ENCODE measurements around the gene NYAP2. TPM values are rescaled to one million over a fixed set of nuclear protein-coding genes. Genes with fewer than 3 reads are reported as not detected.

NYAP2 gene
- total and polyA plus RNA-seq, 2 donors (not counting 1 experiment from before 2014, with no cell fraction given): not detected

DNA sequence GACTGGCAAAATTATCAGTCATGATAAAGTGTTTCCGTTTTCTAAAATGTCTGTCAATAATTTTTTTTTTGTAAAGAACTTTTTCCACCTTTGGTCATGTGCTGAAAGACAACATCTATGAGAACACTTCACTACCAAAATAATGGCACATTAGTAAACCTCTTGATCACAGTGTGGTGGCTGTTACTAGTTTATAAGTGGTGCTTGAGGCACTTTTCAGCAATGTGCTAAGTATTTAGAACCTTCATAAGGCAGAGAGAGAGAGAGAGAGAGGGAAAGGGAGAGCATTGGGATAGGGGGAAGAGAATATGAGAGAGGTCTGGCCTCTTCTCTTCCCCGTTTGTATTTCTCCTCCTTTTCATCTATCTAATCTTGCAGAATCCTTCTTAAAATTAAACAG, 1.1 kb upstream of the NYAP2 start:
- no peaks in the 10 kb centered on the region for H3K9me3 ChIP-seq (ENCODE audit: control insufficient read depth, insufficient read depth, low read depth, low read length)
- H3K27ac ChIP-seq (ENCODE audit: insufficient read depth, low read length): no peak overlapping the region
- H4K20me1 ChIP-seq (ENCODE audit: control insufficient read depth, extremely low read depth, insufficient read depth, low read length): no peaks in the 10 kb centered on the region
- H2AFZ ChIP-seq (ENCODE audit: low read length): no peak overlapping the region
- TF ChIP-seq, protein P1, sequence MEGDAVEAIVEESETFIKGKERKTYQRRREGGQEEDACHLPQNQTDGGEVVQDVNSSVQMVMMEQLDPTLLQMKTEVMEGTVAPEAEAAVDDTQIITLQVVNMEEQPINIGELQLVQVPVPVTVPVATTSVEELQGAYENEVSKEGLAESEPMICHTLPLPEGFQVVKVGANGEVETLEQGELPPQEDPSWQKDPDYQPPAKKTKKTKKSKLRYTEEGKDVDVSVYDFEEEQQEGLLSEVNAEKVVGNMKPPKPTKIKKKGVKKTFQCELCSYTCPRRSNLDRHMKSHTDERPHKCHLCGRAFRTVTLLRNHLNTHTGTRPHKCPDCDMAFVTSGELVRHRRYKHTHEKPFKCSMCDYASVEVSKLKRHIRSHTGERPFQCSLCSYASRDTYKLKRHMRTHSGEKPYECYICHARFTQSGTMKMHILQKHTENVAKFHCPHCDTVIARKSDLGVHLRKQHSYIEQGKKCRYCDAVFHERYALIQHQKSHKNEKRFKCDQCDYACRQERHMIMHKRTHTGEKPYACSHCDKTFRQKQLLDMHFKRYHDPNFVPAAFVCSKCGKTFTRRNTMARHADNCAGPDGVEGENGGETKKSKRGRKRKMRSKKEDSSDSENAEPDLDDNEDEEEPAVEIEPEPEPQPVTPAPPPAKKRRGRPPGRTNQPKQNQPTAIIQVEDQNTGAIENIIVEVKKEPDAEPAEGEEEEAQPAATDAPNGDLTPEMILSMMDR (conservative IDR thresholded peaks at IDR 0.05 in 1 of 2, IDR thresholded peaks at IDR 0.05 in 1 of 2; ENCODE audit: low read depth in 1 of 2, low read length in 2 of 2): no peak
- TF ChIP-seq EZH2 (IDR thresholded peaks at IDR 0.05; ENCODE audit: low read length, missing control alignments): no peak
- no peaks in the 10 kb centered on the region for H3K27me3 ChIP-seq (ENCODE audit: control insufficient read depth, insufficient read depth, low read length)
- no peak overlapping the region for H3K4me2 ChIP-seq (ENCODE audit: extremely low read depth, insufficient read depth, low read length)
- H3K9ac ChIP-seq (ENCODE audit: insufficient read depth, low read length): no peak overlapping the region
- H3K36me3 ChIP-seq (ENCODE audit: control insufficient read depth, insufficient read depth, low read length): no peaks in the 10 kb centered on the region
- no peaks in the 10 kb centered on the region for H3K4me1 ChIP-seq (ENCODE audit: control insufficient read depth, extremely low read depth, insufficient read depth, low read length)
- H3K4me3 ChIP-seq (replicated peaks in 1 of 4; ENCODE audit: control extremely low read depth in 1 of 4, insufficient read depth in 1 of 4, low read depth in 3 of 4, low read length in 4 of 4): no peak overlapping the region
- no peak for DNase-seq (ENCODE audit: low read depth in 2 of 2)
- H3K79me2 ChIP-seq (ENCODE audit: control insufficient read depth, insufficient read depth, low read length): no peaks in the 10 kb centered on the region

DNA sequence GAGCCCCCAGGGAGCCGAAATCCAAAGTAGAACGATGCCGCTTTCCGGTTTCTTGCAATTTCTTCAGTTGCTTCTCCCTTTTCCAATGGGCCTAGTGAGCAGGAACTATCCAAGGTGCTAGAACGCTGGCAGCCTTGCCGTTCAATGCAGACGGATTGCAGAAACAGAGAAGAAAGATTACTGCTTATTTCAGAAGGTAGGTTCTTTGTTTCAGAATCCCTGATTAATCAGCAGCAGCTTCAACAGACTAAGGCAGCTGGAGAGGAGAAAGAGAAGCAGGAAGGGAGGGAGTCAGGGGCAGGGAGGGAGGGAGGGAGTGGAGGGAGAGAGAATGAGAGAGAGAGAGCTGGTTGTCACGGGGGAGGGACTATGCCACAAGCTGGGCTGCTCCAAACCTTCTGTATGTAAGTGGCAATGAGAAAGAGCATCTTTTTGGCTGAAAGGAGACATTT, 576 bp downstream of the NYAP2 start:
- Histone ChIP-seq H3K4me3 (replicated peaks in 1 of 4; ENCODE audit: control extremely low read depth in 1 of 4, insufficient read depth in 1 of 4, low read depth in 3 of 4, low read length in 4 of 4) (no peak overlapping the region), H2AFZ (ENCODE audit: low read length) (no peak overlapping the region), H3K27me3 (ENCODE audit: control insufficient read depth, insufficient read depth, low read length) (no peaks in the 10 kb centered on the region), H3K9ac (ENCODE audit: insufficient read depth, low read length) (no peak overlapping the region), H3K4me1 (ENCODE audit: control insufficient read depth, extremely low read depth, insufficient read depth, low read length) (no peaks in the 10 kb centered on the region), H3K36me3 (ENCODE audit: control insufficient read depth, insufficient read depth, low read length) (no peaks in the 10 kb centered on the region), H3K9me3 (ENCODE audit: control insufficient read depth, insufficient read depth, low read depth, low read length) (no peaks in the 10 kb centered on the region), H3K27ac (ENCODE audit: insufficient read depth, low read length) (no peak overlapping the region), H3K79me2 (ENCODE audit: control insufficient read depth, insufficient read depth, low read length) (no peaks in the 10 kb centered on the region), H3K4me2 (ENCODE audit: extremely low read depth, insufficient read depth, low read length) (no peak overlapping the region), H4K20me1 (ENCODE audit: control insufficient read depth, extremely low read depth, insufficient read depth, low read length) (no peaks in the 10 kb centered on the region)
- peak; percentile 53 to 54 for DNase-seq (ENCODE audit: low read depth in 2 of 2)
- TF ChIP-seq, protein P1 (conservative IDR thresholded peaks at IDR 0.05 in 1 of 2, IDR thresholded peaks at IDR 0.05 in 1 of 2; ENCODE audit: low read depth in 1 of 2, low read length in 2 of 2): no peak
- TF ChIP-seq EZH2 (IDR thresholded peaks at IDR 0.05; ENCODE audit: low read length, missing control alignments): no peak

DNA sequence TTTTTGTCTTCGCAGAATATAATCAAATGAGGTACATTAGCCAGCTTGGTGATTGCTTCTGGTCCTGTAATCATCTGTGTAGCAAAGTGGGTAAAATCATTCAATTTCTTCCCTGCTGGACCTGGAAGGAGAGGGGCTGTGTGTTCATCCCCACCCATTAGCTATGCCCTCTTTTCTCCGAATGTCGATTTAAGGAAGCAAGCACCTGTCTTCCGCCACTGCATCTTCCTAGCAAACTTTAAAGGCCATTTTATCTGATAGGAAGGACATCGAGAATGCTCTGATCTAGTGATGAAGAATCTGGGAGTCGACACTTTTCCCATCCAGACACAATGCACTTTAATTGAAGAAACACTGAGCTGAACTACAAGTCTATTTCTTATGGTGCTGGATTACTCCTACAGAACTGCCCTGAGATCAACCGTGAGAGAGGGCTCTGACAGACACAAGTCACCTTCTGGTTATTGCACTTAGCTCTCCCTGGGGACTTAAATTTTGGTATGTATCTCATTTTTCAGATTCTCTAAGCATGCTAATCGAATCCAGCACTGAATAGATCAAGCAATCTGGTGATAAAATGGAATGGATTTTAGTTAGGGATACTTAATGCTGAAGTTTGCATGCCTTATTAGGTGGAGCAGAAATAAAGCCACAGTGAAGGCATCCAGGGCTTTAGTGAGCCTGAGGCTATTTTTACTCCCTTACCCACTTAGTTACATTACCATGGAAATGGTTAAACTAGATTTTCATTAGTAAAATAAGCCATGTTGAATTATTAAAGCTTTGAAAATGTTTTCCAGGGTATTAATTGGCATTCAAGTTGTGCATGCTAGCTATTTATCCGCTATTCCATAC, 1.3 kb downstream of the NYAP2 start:
- Histone ChIP-seq H3K4me1 (ENCODE audit: control insufficient read depth, extremely low read depth, insufficient read depth, low read length) (no peaks in the 10 kb centered on the region), H3K4me3 (replicated peaks in 1 of 4; ENCODE audit: control extremely low read depth in 1 of 4, insufficient read depth in 1 of 4, low read depth in 3 of 4, low read length in 4 of 4) (no peak overlapping the region), H3K36me3 (ENCODE audit: control insufficient read depth, insufficient read depth, low read length) (no peaks in the 10 kb centered on the region), H3K9ac (ENCODE audit: insufficient read depth, low read length) (no peak overlapping the region), H3K9me3 (ENCODE audit: control insufficient read depth, insufficient read depth, low read depth, low read length) (no peaks in the 10 kb centered on the region), H4K20me1 (ENCODE audit: control insufficient read depth, extremely low read depth, insufficient read depth, low read length) (no peaks in the 10 kb centered on the region), H3K79me2 (ENCODE audit: control insufficient read depth, insufficient read depth, low read length) (no peaks in the 10 kb centered on the region), H3K27ac (ENCODE audit: insufficient read depth, low read length) (no peak overlapping the region), H3K27me3 (ENCODE audit: control insufficient read depth, insufficient read depth, low read length) (no peaks in the 10 kb centered on the region), H2AFZ (ENCODE audit: low read length) (no peak overlapping the region), H3K4me2 (ENCODE audit: extremely low read depth, insufficient read depth, low read length) (no peak overlapping the region)
- TF ChIP-seq EZH2 (IDR thresholded peaks at IDR 0.05; ENCODE audit: low read length, missing control alignments): no peak
- TF ChIP-seq, protein P1 (conservative IDR thresholded peaks at IDR 0.05 in 1 of 2, IDR thresholded peaks at IDR 0.05 in 1 of 2; ENCODE audit: low read depth in 1 of 2, low read length in 2 of 2): no peak
- no peak for DNase-seq (ENCODE audit: low read depth in 2 of 2)
